GM18861 (cell line): ENCODE results near the gene SMAD5.
A peak's percentile ranks its signal among the peaks of the same experiment; 100 is the strongest.

Experiments used
- ATAC-seq: cut with Tn5 transposase; IDR thresholded peaks from one replicate; pipeline ENCODE4 v1.9.1; 2021; ENCODE audit not compliant: unreplicated experiment

SMAD5 gene

GRCh38 chr5:136114414-136115125 lies 18.1 kb upstream of the SMAD5 start:
- no peak for ATAC-seq

- no peak for ATAC-seq
Observed at GRCh38 chr5:136115183-136115865, 17.3 kb upstream of the SMAD5 start.

- no peak for ATAC-seq
Observed at GRCh38 chr5:136120529-136120928, 12.1 kb upstream of the SMAD5 start.

GRCh38 chr5:136123236-136123768 lies 9.3 kb upstream of the SMAD5 start:
- ATAC-seq: no peak

- no peak for ATAC-seq
Observed at GRCh38 chr5:136127560-136127959, 5.1 kb upstream of the SMAD5 start.

- ATAC-seq: no peak
Observed at GRCh38 chr5:136128481-136128880, 4.2 kb upstream of the SMAD5 start.

- no peak for ATAC-seq
Observed at GRCh38 chr5:136129445-136129844, 3.2 kb upstream of the SMAD5 start.

GRCh38 chr5:136130581-136130980 lies 2.1 kb upstream of the SMAD5 start:
- ATAC-seq: no peak

GRCh38 chr5:136132087-136132486 lies 558 bp upstream of the SMAD5 start:
- ATAC-seq: no peak

- ATAC-seq: peak; percentile 10
Observed at GRCh38 chr5:136133222-136133921, 727 bp downstream of the SMAD5 start.

GRCh38 chr5:136133922-136134379 lies 1.3 kb downstream of the SMAD5 start:
- ATAC-seq: no peak

- ATAC-seq: no peak
Observed at GRCh38 chr5:136134653-136135052, 2.0 kb downstream of the SMAD5 start.

- ATAC-seq: no peak
Observed at GRCh38 chr5:136135536-136135935, 2.9 kb downstream of the SMAD5 start.

- ATAC-seq: no peak
Observed at GRCh38 chr5:136137497-136138220, 5.0 kb downstream of the SMAD5 start.

GRCh38 chr5:136141561-136141960 lies 8.9 kb downstream of the SMAD5 start:
- ATAC-seq: peak; percentile 89

- no peak for ATAC-seq
Observed at GRCh38 chr5:136143312-136143711, 10.7 kb downstream of the SMAD5 start.

GRCh38 chr5:136143763-136144162 lies 11.1 kb downstream of the SMAD5 start:
- no peak for ATAC-seq

- peak; percentile 41 for ATAC-seq
Observed at GRCh38 chr5:136145030-136145429, 12.4 kb downstream of the SMAD5 start.

- ATAC-seq: no peak
Observed at GRCh38 chr5:136146201-136146600, 13.6 kb downstream of the SMAD5 start.

- ATAC-seq: no peak
Observed at GRCh38 chr5:136147632-136148031, 15.0 kb downstream of the SMAD5 start.

- ATAC-seq: no peak
Observed at GRCh38 chr5:136149891-136150290, 17.2 kb downstream of the SMAD5 start.
